A673 (cell line): ENCODE measurements around the gene ROBO4.

Source experiments
- CTCF ChIP-seq: fragments of 300-800, 200-600 bp; sonication (generic); conservative IDR thresholded peaks from 2 replicates; pipeline ENCODE4 v1.5.1; 2017; ENCODE audit warnings: low read depth, mild to moderate bottlenecking, antibody characterized with exemption, low read length, moderate library complexity, mixed read lengths
- EZH2 ChIP-seq: fragments of 200-600 bp; sonication (generic); IDR thresholded peaks from 2 replicates; pipeline ENCODE4 v1.6.1; 2017; ENCODE audit warnings: borderline replicate concordance, low read depth, mild to moderate bottlenecking, mixed read lengths, antibody characterized with exemption, low read length; ENCODE audit not compliant: poor library complexity, severe bottlenecking

- TF ChIP-seq CTCF (no peak), EZH2 (no peak)
Measured at GRCh38 chr11:124892750-124893454, 4.8 kb downstream of the ROBO4 start.
